SU-DHL-6 (cell line): ENCODE data around the gene FLNB.

Experiments
- H2AFZ ChIP-seq: fragments of 200-600 bp; sonication (generic); 2 replicates; pipeline ENCODE4 v1.6.1; 2014; ENCODE audit warnings: low read depth, mild to moderate bottlenecking, moderate library complexity, mixed read lengths, antibody characterized with exemption, low read length; ENCODE audit not compliant: severe bottlenecking
- H3F3A ChIP-seq: fragments of 200-600 bp; shearing (Covaris generic); 2 replicates; pipeline ENCODE4 v1.6.0; 2016; ENCODE audit warnings: antibody characterized with exemption, mild to moderate bottlenecking; ENCODE audit not compliant: insufficient read depth
- H3K27ac ChIP-seq: fragments of 200-600 bp; sonication (generic); 2 replicates; pipeline ENCODE4 v1.5.1; 2016; ENCODE audit warnings: low read depth, mild to moderate bottlenecking, low read length, moderate library complexity, mixed read lengths
- H3K27me3 ChIP-seq: fragments of 200-600 bp; sonication (generic), shearing (Covaris generic); 2 replicates; pipeline ENCODE4 v1.6.0; 2014; ENCODE audit warnings: mild to moderate bottlenecking, low read length
- H3K36me3 ChIP-seq: fragments of 200-600 bp; sonication (generic); 2 replicates; pipeline ENCODE4 v1.6.1; 2014; ENCODE audit warnings: mild to moderate bottlenecking, low read length, mixed read lengths
- H3K4me2 ChIP-seq: fragments of 300-600, 200-600 bp; shearing (Covaris generic), sonication (generic); 2 replicates; pipeline ENCODE4 v1.6.0; 2014; ENCODE audit warnings: low read length, low read depth, mild to moderate bottlenecking; ENCODE audit not compliant: poor library complexity, severe bottlenecking
- H3K4me3 ChIP-seq: fragments of 200-600 bp; sonication (generic); 2 replicates; pipeline ENCODE4 v1.5.1; 2014; ENCODE audit warnings: antibody characterized with exemption, low read length, mild to moderate bottlenecking, mixed read lengths; ENCODE audit not compliant: insufficient read depth, poor library complexity, severe bottlenecking
- H3K79me2 ChIP-seq: fragments of 200-600 bp; sonication (generic); 2 replicates; pipeline ENCODE4 v1.6.1; 2014; ENCODE audit warnings: mild to moderate bottlenecking, low read length, moderate library complexity; ENCODE audit not compliant: insufficient read depth
- H3K9ac ChIP-seq: fragments of 200-600 bp; sonication (generic); 2 replicates; pipeline ENCODE4 v1.7.0; 2014; ENCODE audit warnings: mild to moderate bottlenecking, low read length
- H3K9me2 ChIP-seq: fragments of 200-600 bp; sonication (generic); replicated peaks from 2 replicates; pipeline ENCODE4 v1.6.1; 2014; ENCODE audit warnings: low read length; ENCODE audit not compliant: insufficient read depth
- H3K9me3 ChIP-seq: fragments of 200-600 bp; sonication (generic); 2 replicates; pipeline ENCODE4 v1.6.1; 2014; ENCODE audit warnings: low read length, mixed read lengths; ENCODE audit not compliant: insufficient read depth
- H4K20me1 ChIP-seq: fragments of 200-600 bp; sonication (generic); 2 replicates; pipeline ENCODE4 v1.6.1; 2014; ENCODE audit warnings: low read depth, mild to moderate bottlenecking, antibody characterized with exemption, low read length, moderate library complexity, mixed read lengths
- EZH2phosphoT487 ChIP-seq: fragments of 200-600 bp; sonication (generic), shearing (Covaris generic); conservative IDR thresholded peaks from 2 replicates; pipeline ENCODE4 v1.6.1; 2018; ENCODE audit warnings: mild to moderate bottlenecking, antibody characterized with exemption, low read length, moderate library complexity, mixed read lengths
- TF ChIP-seq, protein P1 (sequence below): fragments of 200-600 bp; sonication (generic); IDR thresholded peaks from one replicate; pipeline ENCODE4 v1.5.1; 2017; ENCODE audit warnings: antibody characterized with exemption, mild to moderate bottlenecking, low read length, moderate library complexity; ENCODE audit not compliant: insufficient read depth, poor library complexity, severe bottlenecking

The FLNB gene

GRCh38 chr3:57971975-57972374 is 36.2 kb upstream of the FLNB start:
- H3K4me2 ChIP-seq = no peak overlapping the region
- H3K79me2 ChIP-seq = no peaks in the 10 kb centered on the region
- H3K9ac ChIP-seq = no peak overlapping the region
- H3K9me2 ChIP-seq = no peaks in the 10 kb centered on the region
- no peak overlapping the region for H3K4me3 ChIP-seq
- no peaks in the 10 kb centered on the region for H3K36me3 ChIP-seq
- no peaks in the 10 kb centered on the region for H3K27me3 ChIP-seq
- TF ChIP-seq EZH2phosphoT487 = no peak
- TF ChIP-seq, protein P1, sequence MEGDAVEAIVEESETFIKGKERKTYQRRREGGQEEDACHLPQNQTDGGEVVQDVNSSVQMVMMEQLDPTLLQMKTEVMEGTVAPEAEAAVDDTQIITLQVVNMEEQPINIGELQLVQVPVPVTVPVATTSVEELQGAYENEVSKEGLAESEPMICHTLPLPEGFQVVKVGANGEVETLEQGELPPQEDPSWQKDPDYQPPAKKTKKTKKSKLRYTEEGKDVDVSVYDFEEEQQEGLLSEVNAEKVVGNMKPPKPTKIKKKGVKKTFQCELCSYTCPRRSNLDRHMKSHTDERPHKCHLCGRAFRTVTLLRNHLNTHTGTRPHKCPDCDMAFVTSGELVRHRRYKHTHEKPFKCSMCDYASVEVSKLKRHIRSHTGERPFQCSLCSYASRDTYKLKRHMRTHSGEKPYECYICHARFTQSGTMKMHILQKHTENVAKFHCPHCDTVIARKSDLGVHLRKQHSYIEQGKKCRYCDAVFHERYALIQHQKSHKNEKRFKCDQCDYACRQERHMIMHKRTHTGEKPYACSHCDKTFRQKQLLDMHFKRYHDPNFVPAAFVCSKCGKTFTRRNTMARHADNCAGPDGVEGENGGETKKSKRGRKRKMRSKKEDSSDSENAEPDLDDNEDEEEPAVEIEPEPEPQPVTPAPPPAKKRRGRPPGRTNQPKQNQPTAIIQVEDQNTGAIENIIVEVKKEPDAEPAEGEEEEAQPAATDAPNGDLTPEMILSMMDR = no peak
- no peaks in the 10 kb centered on the region for H4K20me1 ChIP-seq
- no peaks in the 10 kb centered on the region for H3F3A ChIP-seq
- H3K9me3 ChIP-seq = no peaks in the 10 kb centered on the region
- H3K27ac ChIP-seq = no peak overlapping the region
- H2AFZ ChIP-seq = no peak overlapping the region

GRCh38 chr3:57972531-57973111 is 35.6 kb upstream of the FLNB start:
- no peaks in the 10 kb centered on the region for H3K27me3 ChIP-seq
- H3K27ac ChIP-seq = no peak overlapping the region
- no peaks in the 10 kb centered on the region for H3K9me3 ChIP-seq
- no peak overlapping the region for H3K4me2 ChIP-seq
- H3K4me3 ChIP-seq = no peak overlapping the region
- H2AFZ ChIP-seq = no peak overlapping the region
- no peaks in the 10 kb centered on the region for H3K36me3 ChIP-seq
- no peak overlapping the region for H3K9ac ChIP-seq
- no peaks in the 10 kb centered on the region for H3K79me2 ChIP-seq
- TF ChIP-seq EZH2phosphoT487 = no peak
- TF ChIP-seq, protein P1 = no peak
- no peaks in the 10 kb centered on the region for H3F3A ChIP-seq
- no peaks in the 10 kb centered on the region for H4K20me1 ChIP-seq
- no peaks in the 10 kb centered on the region for H3K9me2 ChIP-seq

DNA sequence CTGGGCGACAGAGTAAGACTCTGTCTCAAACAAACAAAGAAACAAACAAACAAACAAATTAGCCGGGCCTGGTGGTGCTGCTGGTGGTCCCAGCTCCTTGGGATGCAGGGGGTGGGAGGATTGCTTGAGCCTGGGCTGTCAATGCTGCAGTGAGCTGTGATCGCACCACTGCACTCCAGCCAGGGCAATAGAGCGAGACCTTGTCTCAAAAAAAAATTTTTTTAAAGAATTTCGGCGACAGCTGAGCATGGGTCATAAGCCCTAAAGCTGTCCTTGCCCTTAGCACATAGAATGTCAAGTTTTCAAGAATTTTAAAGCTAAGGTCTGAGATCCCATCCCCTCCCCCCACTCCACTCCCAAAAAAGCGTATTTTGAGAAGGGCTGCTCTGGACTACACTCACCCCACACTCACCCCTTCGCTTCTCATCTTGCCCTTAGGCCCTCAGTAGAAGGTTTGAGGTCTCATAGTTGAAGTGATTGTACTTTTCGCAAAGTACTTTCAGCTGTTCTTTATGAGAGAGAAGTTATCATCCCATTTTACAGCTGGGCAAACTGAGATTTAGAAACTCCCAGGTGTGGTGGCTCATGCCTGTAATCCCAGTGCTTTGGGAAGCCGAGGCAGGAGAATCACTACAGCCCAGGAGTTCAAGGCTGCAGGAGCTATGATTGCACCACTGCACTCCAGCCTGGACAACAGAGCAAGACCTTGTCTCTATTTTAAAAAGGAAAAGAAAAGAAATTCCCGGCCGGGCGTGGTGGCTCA is 34.3 kb upstream of the FLNB start:
- Histone ChIP-seq H2AFZ (no peak overlapping the region), H3K4me2 (no peak overlapping the region), H3K9ac (no peak overlapping the region), H3K36me3 (no peaks in the 10 kb centered on the region), H4K20me1 (no peaks in the 10 kb centered on the region), H3K4me3 (no peak overlapping the region), H3K9me2 (no peaks in the 10 kb centered on the region), H3K9me3 (no peaks in the 10 kb centered on the region), H3K27ac (no peak overlapping the region), H3K79me2 (no peaks in the 10 kb centered on the region), H3F3A (no peaks in the 10 kb centered on the region), H3K27me3 (no peaks in the 10 kb centered on the region)
- TF ChIP-seq EZH2phosphoT487 = no peak
- TF ChIP-seq, protein P1 = no peak
